ENCODE data around the gene MSRB1.

- no peak for TF ChIP-seq POLR2A (IDR thresholded peaks at IDR 0.05; ENCODE audit: low read length)
- TF ChIP-seq GATA1 (IDR thresholded peaks at IDR 0.05; ENCODE audit: low read depth, low read length): no peak
Measured at GRCh38 chr16:1991135-1991551, 48.1 kb upstream of the MSRB1 start.

Measured in erythroblast (primary cell).